Muscle of leg (tissue), 11 donors: ENCODE data around the gene OVOL1. TPM values are rescaled to one million over a fixed set of nuclear protein-coding genes. Genes with fewer than 3 reads are reported as not detected.

Source experiments
- DNase-seq: peaks from one replicate; pipeline ENCODE4 v3.0.0; 2013
- H3K27ac ChIP-seq: one replicate; pipeline ENCODE4 v1.5.1; 2013; ENCODE audit warnings: mild to moderate bottlenecking, low read length, control low read depth
- H3K27me3 ChIP-seq: one replicate; pipeline ENCODE4 v1.6.1; 2013; ENCODE audit warnings: low read length; ENCODE audit not compliant: control insufficient read depth, insufficient read depth
- H3K36me3 ChIP-seq: one replicate; pipeline ENCODE4 v1.6.1; 2013; ENCODE audit warnings: low read length; ENCODE audit not compliant: control insufficient read depth, insufficient read depth
- H3K4me1 ChIP-seq: one replicate; pipeline ENCODE4 v1.6.1; 2013; ENCODE audit warnings: low read length; ENCODE audit not compliant: control insufficient read depth, insufficient read depth
- H3K4me3 ChIP-seq: one replicate; pipeline ENCODE4 v1.5.1; 2013; ENCODE audit warnings: low read length, control low read depth
- H3K9me3 ChIP-seq: replicated peaks from 2 replicates; pipeline ENCODE4 v1.6.1; 2013; ENCODE audit warnings: low read depth, low read length; ENCODE audit not compliant: control insufficient read depth
- WGBS: methylation state at CpG from one replicate; pipeline ENCODE4 v1.1.5; 2013; ENCODE audit warnings: missing lambda C conversion rate; ENCODE audit not compliant: insufficient coverage; 5-methylcytosine and 5-hydroxymethylcytosine counted together
- polyA plus RNA-seq, 8 donors: library from polyadenylated mRNA; unstranded; fragments of 120-200 nt; gene quantifications; one replicate each; pipeline versions ENCODE4 v1.2.1 to v1.2.3, GENCODE V29; 2013; ENCODE audit warnings: inconsistent platforms in 1 of 8, low replicate concordance in 1 of 8; ENCODE audit not compliant: insufficient read length in 8 of 8, insufficient read depth in 1 of 8
- total RNA-seq: library from RNA; stranded (reverse); fragments of 120-200 nt; gene quantifications from one replicate; pipeline ENCODE4 v1.2.4, GENCODE V29; 2013

The OVOL1 gene
- total and polyA plus RNA-seq, 9 donors: 0.32 to 1.7 (median 0.41) TPM; not detected in 6

GRCh38 chr11:65777241-65777640, 9.6 kb upstream of the OVOL1 start:
- Histone ChIP-seq H3K4me1 (peaks cover 16% of the 10 kb centered on the region), H3K36me3 (peaks cover 10% of the 10 kb centered on the region), H3K27me3 (peaks cover 13% of the 10 kb centered on the region), H3K9me3 (no peaks in the 10 kb centered on the region), H3K27ac (no peak overlapping the region), H3K4me3 (no peak overlapping the region)
- DNase-seq: no peak
- WGBS: 94% methylated on average over 5 of the region's 8 CpGs

DNA sequence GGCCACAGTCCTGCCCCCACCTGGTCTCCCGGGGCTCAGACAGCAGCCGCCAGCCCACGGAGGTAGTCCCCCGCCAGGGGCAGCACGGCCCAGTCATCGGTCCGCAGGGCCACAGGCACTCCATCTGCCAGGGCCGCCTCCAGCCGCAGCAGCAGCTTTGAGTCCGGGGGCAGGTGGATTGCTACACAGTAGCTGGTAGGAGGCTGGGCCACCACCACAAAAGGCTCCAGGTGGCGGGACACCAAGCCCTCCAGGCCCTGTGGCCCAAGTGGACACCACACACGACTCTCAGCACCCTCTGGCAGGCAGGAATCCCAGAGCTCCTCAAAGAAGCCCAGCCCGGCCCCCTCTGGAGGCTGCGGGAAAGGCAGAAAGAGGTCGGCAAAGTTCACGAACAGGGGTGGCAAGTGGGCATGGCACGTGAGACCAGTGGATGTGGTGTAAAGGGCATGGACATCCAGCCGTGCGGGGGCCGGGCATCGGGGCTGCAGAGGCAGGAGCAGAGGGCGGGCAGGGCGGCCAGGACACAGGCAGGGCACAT, 9.0 kb upstream of the OVOL1 start:
- peaks cover 18% of the 10 kb centered on the region for H3K27me3 ChIP-seq
- no peaks in the 10 kb centered on the region for H3K9me3 ChIP-seq
- H3K4me1 ChIP-seq: peaks cover 16% of the 10 kb centered on the region
- H3K36me3 ChIP-seq: peaks cover 10% of the 10 kb centered on the region
- WGBS: 84% methylated on average over 16 of the region's 23 CpGs
- no peak overlapping the region for H3K27ac ChIP-seq
- H3K4me3 ChIP-seq: no peak overlapping the region
- DNase-seq: no peak

GRCh38 chr11:65778431-65778900, 8.4 kb upstream of the OVOL1 start:
- Histone ChIP-seq H3K4me3 (no peak overlapping the region), H3K27ac (no peak overlapping the region), H3K36me3 (peaks cover 10% of the 10 kb centered on the region), H3K9me3 (no peaks in the 10 kb centered on the region), H3K4me1 (peaks cover 16% of the 10 kb centered on the region), H3K27me3 (peaks cover 22% of the 10 kb centered on the region)
- DNase-seq: no peak
- 94% methylated on average over 20 of the region's 20 CpGs for WGBS

DNA sequence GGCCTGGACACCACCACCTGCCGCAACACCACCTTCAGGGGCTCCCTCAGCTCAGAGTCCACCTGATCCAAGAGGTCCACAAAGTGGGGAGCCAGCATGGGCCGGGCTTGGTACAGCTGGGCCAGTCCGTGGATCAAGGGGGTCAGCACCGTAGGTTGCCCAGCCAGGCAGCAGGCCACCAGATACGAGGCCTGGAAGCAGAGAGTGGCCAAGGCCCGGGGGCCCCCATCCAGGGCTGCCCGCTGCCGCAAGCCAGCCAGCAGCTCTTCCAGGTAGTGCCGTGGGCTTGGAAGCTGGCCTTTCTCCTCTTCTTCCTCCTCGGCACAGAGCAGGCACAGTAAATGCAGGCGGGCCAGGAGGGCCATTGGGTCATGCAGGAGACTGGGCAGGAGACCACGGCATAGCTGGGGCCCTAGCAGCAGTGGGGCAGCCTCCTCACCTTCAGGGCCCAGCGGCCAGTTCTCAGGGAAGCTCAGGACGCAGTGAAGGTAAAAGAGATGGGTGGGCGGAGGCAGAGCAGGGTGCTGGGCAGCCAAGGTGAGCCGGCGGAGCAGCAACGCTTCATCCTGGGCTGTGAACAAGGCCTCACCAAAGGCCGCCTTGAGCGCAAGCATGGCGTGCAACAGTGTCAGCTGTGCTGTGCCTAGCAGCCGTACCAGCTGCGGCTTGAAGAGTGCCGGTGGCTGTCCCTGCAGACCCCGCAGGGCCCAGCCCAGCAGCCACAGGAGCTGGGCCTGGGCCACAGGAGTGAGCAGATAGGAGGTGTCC, 7.8 kb upstream of the OVOL1 start:
- peaks cover 10% of the 10 kb centered on the region for H3K36me3 ChIP-seq
- peaks cover 28% of the 10 kb centered on the region for H3K27me3 ChIP-seq
- peaks cover 16% of the 10 kb centered on the region for H3K4me1 ChIP-seq
- no peak overlapping the region for H3K27ac ChIP-seq
- H3K4me3 ChIP-seq: peak overlapping the region; percentile 13
- no peak for DNase-seq
- WGBS: 95% methylated on average over 23 of the region's 25 CpGs
- no peaks in the 10 kb centered on the region for H3K9me3 ChIP-seq

- peaks cover 33% of the 10 kb centered on the region for H3K27me3 ChIP-seq
- peaks cover 10% of the 10 kb centered on the region for H3K36me3 ChIP-seq
- peaks cover 16% of the 10 kb centered on the region for H3K4me1 ChIP-seq
- H3K9me3 ChIP-seq: no peaks in the 10 kb centered on the region
- 78% methylated on average over 8 of the region's 12 CpGs for WGBS
- peak overlapping the region; percentile 13 for H3K4me3 ChIP-seq
- no peak for DNase-seq
- no peak overlapping the region for H3K27ac ChIP-seq
These were observed 7.3 kb upstream of the OVOL1 start for GRCh38 chr11:65779669-65779918.

GRCh38 chr11:65779919-65780769, 6.7 kb upstream of the OVOL1 start:
- peak; percentile 59 for DNase-seq
- Histone ChIP-seq H3K9me3 (no peaks in the 10 kb centered on the region), H3K4me3 (peak overlapping the region; percentile 51), H3K36me3 (peaks cover 10% of the 10 kb centered on the region), H3K4me1 (peaks cover 16% of the 10 kb centered on the region), H3K27ac (no peak overlapping the region), H3K27me3 (peaks cover 39% of the 10 kb centered on the region)
- WGBS: 6% methylated on average over 66 of the region's 76 CpGs

DNA sequence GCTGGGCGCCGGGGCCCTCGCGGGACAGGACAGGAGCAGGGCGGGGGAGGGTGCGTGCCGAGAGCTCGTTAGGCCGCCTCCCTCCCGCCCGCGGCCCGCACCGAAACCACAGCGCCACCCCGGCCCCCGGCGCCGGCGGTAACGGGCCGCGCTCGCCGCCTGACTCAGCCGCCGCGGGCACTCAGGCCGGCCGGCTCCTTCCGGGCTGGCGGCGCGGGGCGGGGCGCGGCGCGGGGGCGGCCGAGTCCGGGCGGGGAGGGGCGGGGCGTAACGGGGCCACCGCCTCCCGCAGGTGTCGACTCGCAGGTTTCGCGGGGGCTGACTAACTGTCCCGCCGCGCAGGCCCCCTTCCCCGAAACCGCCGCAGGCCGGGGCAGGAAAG, 6.1 kb upstream of the OVOL1 start, which contains the start of gene AP5B1:
AP5B1 (minus strand) TSS at position 207 of the 382 bp plus-strand sequence. CDS start 385 bp downstream, outside the sequence.
- peak within 1 kb of the TSS; percentile 51 for H3K4me3 ChIP-seq
- H3K9me3 ChIP-seq: no peaks in the 10 kb centered on the region
- peaks cover 45% of the 10 kb centered on the region for H3K27me3 ChIP-seq
- no peak within 1 kb of the TSS for H3K27ac ChIP-seq
- peaks cover 16% of the 10 kb centered on the region for H3K4me1 ChIP-seq
- DNase-seq: peak; percentile 61
- WGBS: 0% methylated on average over 53 of the region's 59 CpGs
- H3K36me3 ChIP-seq: peaks cover 10% of the 10 kb centered on the region

DNA sequence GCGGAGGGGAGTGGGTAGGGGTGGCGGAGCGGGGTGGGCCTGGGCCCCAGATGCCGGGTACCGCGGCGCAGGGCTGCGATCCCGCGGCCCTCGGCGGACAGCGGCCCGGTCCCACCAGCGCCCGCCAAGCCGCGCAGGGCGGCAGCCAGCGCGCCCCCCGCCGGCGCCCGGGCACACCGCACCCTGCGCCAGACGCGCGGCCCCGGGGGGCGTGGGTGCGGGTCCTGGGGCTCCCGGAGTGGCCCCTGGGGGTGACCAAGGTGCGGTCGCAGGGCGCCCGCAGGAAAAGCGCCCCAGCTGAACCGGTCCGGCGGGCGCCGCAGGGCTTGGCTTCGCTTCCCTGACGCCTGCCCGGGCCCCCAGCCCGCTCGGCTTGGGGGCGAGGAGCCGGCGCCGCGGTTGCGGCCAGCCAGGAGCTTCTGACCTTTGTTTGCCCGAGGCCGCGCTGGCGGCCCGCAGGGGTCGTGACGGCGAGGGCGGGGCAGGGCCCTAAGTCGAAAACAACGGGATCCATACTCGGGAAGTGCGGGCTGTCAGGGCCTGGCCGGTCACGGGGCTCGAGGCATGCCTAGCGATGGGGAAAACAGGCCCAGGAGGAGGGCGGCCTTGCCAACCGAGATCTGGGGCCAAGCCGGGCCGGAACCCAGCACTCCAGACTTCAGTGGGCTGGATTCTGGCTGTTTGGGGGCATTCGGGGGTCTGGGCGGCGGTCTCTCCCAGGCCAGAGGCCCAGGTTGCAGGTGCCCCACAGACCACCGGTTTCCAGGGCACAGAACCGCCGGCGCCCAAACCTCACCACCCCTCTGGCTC, 5.5 kb upstream of the OVOL1 start:
- Histone ChIP-seq H3K27ac (no peak overlapping the region), H3K4me1 (peaks cover 16% of the 10 kb centered on the region), H3K4me3 (peak overlapping the region; percentile 44), H3K9me3 (no peaks in the 10 kb centered on the region), H3K27me3 (peaks cover 51% of the 10 kb centered on the region), H3K36me3 (peaks cover 10% of the 10 kb centered on the region)
- 8% methylated on average over 82 of the region's 83 CpGs for WGBS
- DNase-seq: peak; percentile 53

GRCh38 chr11:65781962-65782815, 4.7 kb upstream of the OVOL1 start:
- H3K36me3 ChIP-seq: peaks cover 9% of the 10 kb centered on the region
- 78% methylated on average over 6 of the region's 13 CpGs for WGBS
- no peak overlapping the region for H3K27ac ChIP-seq
- peaks cover 59% of the 10 kb centered on the region for H3K27me3 ChIP-seq
- H3K4me3 ChIP-seq: no peak overlapping the region
- H3K9me3 ChIP-seq: no peaks in the 10 kb centered on the region
- H3K4me1 ChIP-seq: peaks cover 19% of the 10 kb centered on the region
- no peak for DNase-seq
